ENCODE data around the gene ZNF335.
"Not testable (repeated sequence)": the region's sequence is repeated elsewhere in the genome, so short reads cannot be mapped to it uniquely, and the experiment has no call there.

DNA sequence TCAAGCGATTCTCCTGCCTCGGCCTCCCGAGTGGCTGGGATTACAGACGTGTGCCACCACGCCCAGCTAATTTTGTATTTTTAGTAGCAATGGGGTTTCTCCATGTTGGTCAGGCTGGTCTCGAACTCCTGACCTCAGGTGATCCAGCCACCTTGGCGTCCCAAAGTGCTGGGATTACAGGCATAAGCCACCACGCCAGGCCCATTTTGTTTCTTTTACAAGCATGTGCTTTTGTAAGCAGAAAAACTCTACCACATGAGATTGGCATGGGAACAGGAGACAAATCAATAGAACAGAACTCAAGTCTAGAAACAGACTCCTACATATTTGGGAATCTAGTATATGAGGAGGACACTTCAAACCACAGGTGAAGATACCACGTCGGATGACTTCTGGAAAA is 15.7 kb downstream of the ZNF335 start:
- TF ChIP-seq, protein P1, sequence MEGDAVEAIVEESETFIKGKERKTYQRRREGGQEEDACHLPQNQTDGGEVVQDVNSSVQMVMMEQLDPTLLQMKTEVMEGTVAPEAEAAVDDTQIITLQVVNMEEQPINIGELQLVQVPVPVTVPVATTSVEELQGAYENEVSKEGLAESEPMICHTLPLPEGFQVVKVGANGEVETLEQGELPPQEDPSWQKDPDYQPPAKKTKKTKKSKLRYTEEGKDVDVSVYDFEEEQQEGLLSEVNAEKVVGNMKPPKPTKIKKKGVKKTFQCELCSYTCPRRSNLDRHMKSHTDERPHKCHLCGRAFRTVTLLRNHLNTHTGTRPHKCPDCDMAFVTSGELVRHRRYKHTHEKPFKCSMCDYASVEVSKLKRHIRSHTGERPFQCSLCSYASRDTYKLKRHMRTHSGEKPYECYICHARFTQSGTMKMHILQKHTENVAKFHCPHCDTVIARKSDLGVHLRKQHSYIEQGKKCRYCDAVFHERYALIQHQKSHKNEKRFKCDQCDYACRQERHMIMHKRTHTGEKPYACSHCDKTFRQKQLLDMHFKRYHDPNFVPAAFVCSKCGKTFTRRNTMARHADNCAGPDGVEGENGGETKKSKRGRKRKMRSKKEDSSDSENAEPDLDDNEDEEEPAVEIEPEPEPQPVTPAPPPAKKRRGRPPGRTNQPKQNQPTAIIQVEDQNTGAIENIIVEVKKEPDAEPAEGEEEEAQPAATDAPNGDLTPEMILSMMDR (IDR thresholded peaks at IDR 0.05) = not testable (repeated sequence)
- not testable (repeated sequence) for TF ChIP-seq POLR2A (IDR thresholded peaks at IDR 0.05)
